ENCODE data around the gene PPM1H. TPM values are rescaled to one million over a fixed set of nuclear protein-coding genes. Genes with fewer than 3 reads are reported as not detected.
"Not testable (repeated sequence)": the region's sequence is repeated elsewhere in the genome, so short reads cannot be mapped to it uniquely, and the experiment has no call there.

PPM1H gene
- total and polyA plus RNA-seq, 2 of the 8 experiments (the other 6 are each of a cell fraction or from before 2014, with no cell fraction given), result 16.4 to 36.1 TPM

GRCh38 chr12:62942316-62942715 is 7.4 kb upstream of the PPM1H start:
- H3K27ac ChIP-seq (ENCODE audit: low read depth, low read length); H2BK12ac ChIP-seq (ENCODE audit: low read depth, low read length); H4K8ac ChIP-seq (ENCODE audit: extremely low read depth, insufficient read depth, low read length); H3K27me3 ChIP-seq (replicated peaks in 1 of 4; ENCODE audit: control insufficient read depth in 3 of 4, extremely low read depth in 1 of 4, insufficient read depth in 3 of 4, low read length in 3 of 4); H2AK5ac ChIP-seq (ENCODE audit: low read depth, low read length); H3K56ac ChIP-seq (replicated peaks; ENCODE audit: insufficient read length, low read depth, low read length); H3K4me3 ChIP-seq (ENCODE audit: extremely low read depth in 1 of 4, insufficient read depth in 2 of 4, low read depth in 3 of 4, low read length in 4 of 4); H2BK20ac ChIP-seq (ENCODE audit: low read length); H3K23ac ChIP-seq (ENCODE audit: insufficient read length); H4K20me1 ChIP-seq (replicated peaks in 1 of 2; ENCODE audit: control insufficient read depth in 1 of 2, insufficient read depth in 2 of 2, low read length in 2 of 2); POLR2A ChIA-PET (ENCODE audit: partially characterized antibody); H3K4ac ChIP-seq (replicated peaks; ENCODE audit: insufficient read length, low read depth, low read length); H3K14ac ChIP-seq (ENCODE audit: insufficient read length); H2BK120ac ChIP-seq (replicated peaks; ENCODE audit: low read depth, low read length); H2AFZ ChIP-seq (ENCODE audit: low read length); H3K79me1 ChIP-seq (ENCODE audit: low read depth, low read length); H2BK5ac ChIP-seq (ENCODE audit: low read depth, low read length); H3K79me2 ChIP-seq (ENCODE audit: control insufficient read depth in 1 of 2, insufficient read depth in 2 of 2, low read length in 2 of 2); H3K4me1 ChIP-seq (replicated peaks in 1 of 4; ENCODE audit: control insufficient read depth in 3 of 4, insufficient read depth in 4 of 4, low read length in 3 of 4); DNase-seq (ENCODE audit: low read depth in 1 of 2, low spot score in 2 of 2); H3K18ac ChIP-seq (ENCODE audit: extremely low read depth, low read length); H3K4me2 ChIP-seq (ENCODE audit: insufficient read depth in 1 of 2, low read depth in 2 of 2, low read length in 2 of 2); H3K9me3 ChIP-seq (ENCODE audit: insufficient read depth in 2 of 2, low read depth in 1 of 2, low read length in 1 of 2); H4K5ac ChIP-seq (ENCODE audit: insufficient read length, low read depth, low read length); H3K9ac ChIP-seq (replicated peaks in 1 of 4; ENCODE audit: extremely low read depth in 1 of 4, low read depth in 3 of 4, low read length in 3 of 4); H4K91ac ChIP-seq (replicated peaks; ENCODE audit: insufficient read length, low read length); H2BK15ac ChIP-seq (ENCODE audit: low read length); FAIRE-seq; H3K23me2 ChIP-seq (ENCODE audit: low read depth, low read length); H3K36me3 ChIP-seq (ENCODE audit: control insufficient read depth in 2 of 4, insufficient read depth in 4 of 4, low read length in 3 of 4): not testable (repeated sequence)
- CTCF ChIA-PET (ENCODE audit: partially characterized antibody), result interaction anchor here (0.8 to 1.3 kb wide), 3 partner anchors 11 to 93 kb away, joined by 3 read pairs; no protein-coding TSS in a partner anchor
- 85% methylated on average over 4 of the region's 4 CpGs; no CpG with 5 or more reads in 1 of the 2 experiments for WGBS, 2 experiments (ENCODE audit: extremely low coverage in 1 of 2, insufficient coverage in 1 of 2, insufficient read length in 1 of 2, insufficient replicate concordance in 2 of 2, low coverage in 1 of 2, low lambda C conversion rate in 2 of 2, missing lambda C conversion rate in 1 of 2)
